ENCODE data around the gene ENTHD1.

ENTHD1 gene

DNA sequence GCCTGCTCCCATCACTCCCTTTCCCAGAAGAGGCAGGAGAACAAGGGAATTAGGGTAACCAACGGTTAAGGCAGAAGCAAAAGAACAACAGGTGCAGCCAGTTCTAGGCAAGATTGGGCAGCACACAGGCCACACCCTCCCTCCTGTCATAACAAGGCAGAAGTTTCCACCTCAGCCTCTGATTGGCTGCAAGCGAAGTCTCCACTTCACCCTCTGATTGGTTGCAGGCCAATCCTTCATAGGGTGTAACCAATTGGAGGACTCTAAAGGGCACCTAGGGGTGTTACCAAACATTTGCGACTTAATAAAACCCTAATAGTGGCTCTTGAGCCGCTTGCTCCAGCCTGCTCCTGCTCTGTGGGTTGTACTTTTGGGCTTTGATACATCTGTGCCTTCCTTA, 169.2 kb downstream of the ENTHD1 start:
- Histone ChIP-seq H3K4me3 (ENCODE audit: low read length) (no peak overlapping the region), H3K27ac (ENCODE audit: low read length) (no peak overlapping the region), H3K4me1 (ENCODE audit: control insufficient read depth, low read depth, low read length) (peaks cover 9% of the 10 kb centered on the region), H3K9ac (ENCODE audit: low read length) (no peak overlapping the region), H3K27me3 (ENCODE audit: control insufficient read depth, insufficient read depth, low read length) (no peaks in the 10 kb centered on the region), H3K9me3 (ENCODE audit: control insufficient read depth, low read depth, low read length) (no peaks in the 10 kb centered on the region), H3K36me3 (ENCODE audit: control insufficient read depth, low read depth, low read length) (no peaks in the 10 kb centered on the region)

DNA sequence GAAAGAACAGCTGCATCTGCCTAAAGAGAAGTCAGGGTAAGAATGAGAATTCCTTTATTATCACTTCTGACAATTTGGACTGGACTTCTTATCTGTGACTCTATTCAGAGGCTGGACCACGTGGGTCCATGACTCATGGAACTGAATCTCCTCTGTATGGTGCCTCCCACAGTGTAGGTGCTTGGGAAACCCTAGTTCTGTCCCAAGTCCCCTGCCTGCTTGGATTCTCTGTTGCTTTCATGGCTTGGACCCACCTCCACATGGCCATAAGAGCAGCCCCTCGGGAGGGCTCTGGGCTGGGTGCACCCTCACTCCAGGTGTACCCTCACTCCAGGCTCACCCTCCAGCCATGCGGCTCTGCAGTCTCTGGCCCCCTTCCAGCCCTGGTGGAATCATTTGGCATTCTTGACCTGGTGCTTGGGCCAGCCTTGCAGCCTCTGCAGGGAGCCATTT, 169.6 kb downstream of the ENTHD1 start:
- no peaks in the 10 kb centered on the region for H3K36me3 ChIP-seq (ENCODE audit: control insufficient read depth, low read depth, low read length)
- no peaks in the 10 kb centered on the region for H3K27me3 ChIP-seq (ENCODE audit: control insufficient read depth, insufficient read depth, low read length)
- H3K27ac ChIP-seq (ENCODE audit: low read length): no peak overlapping the region
- no peaks in the 10 kb centered on the region for H3K9me3 ChIP-seq (ENCODE audit: control insufficient read depth, low read depth, low read length)
- H3K4me3 ChIP-seq (ENCODE audit: low read length): no peak overlapping the region
- peaks cover 9% of the 10 kb centered on the region for H3K4me1 ChIP-seq (ENCODE audit: control insufficient read depth, low read depth, low read length)
- no peak overlapping the region for H3K9ac ChIP-seq (ENCODE audit: low read length)

DNA sequence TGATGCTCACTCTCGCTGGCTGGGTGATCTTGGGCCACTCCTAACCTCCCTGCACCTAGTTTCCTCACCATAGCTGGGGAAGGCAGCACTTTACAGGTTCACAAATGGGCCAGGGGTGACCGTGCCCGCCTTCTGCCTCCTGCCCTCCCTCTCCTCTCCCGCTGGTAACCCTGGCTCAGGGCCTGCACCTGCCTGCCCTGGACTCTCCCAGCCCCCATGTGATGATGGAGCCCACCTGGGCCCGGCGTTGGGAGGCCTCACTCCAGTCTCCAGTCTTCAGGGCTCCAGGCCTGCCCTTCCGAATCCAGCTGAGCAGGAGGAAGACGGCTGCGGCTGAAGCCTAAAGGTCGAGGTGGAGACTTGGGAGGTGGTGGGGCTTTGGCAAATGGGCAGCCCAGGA, 170.1 kb downstream of the ENTHD1 start:
- Histone ChIP-seq H3K9me3 (ENCODE audit: control insufficient read depth, low read depth, low read length) (no peaks in the 10 kb centered on the region), H3K9ac (ENCODE audit: low read length) (no peak overlapping the region), H3K27ac (ENCODE audit: low read length) (no peak overlapping the region), H3K4me3 (ENCODE audit: low read length) (no peak overlapping the region), H3K36me3 (ENCODE audit: control insufficient read depth, low read depth, low read length) (no peaks in the 10 kb centered on the region), H3K27me3 (ENCODE audit: control insufficient read depth, insufficient read depth, low read length) (no peaks in the 10 kb centered on the region), H3K4me1 (ENCODE audit: control insufficient read depth, low read depth, low read length) (peaks cover 9% of the 10 kb centered on the region)

DNA sequence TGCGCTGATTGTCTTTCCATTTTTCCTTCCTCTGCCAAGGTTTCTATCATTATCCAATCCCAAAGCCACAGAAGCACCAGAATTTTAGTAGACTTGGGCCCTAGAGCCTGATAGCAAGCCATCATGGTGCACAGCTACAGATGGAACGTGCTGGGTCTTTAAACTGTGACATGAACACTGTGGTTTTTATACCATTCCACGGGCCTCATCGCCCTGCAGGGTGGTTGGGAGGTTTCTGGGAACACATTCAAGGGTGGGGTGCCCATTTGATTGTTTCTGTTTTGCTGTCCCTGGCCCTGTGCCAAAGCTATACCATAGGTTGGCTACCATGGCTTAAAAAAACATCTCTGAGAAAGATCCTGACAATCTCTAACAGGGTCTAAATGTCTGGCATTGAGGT, 171.1 kb downstream of the ENTHD1 start:
- Histone ChIP-seq H3K27ac (ENCODE audit: low read length) (no peak overlapping the region), H3K27me3 (ENCODE audit: control insufficient read depth, insufficient read depth, low read length) (no peaks in the 10 kb centered on the region), H3K36me3 (ENCODE audit: control insufficient read depth, low read depth, low read length) (no peaks in the 10 kb centered on the region), H3K4me3 (ENCODE audit: low read length) (no peak overlapping the region), H3K4me1 (ENCODE audit: control insufficient read depth, low read depth, low read length) (peaks cover 9% of the 10 kb centered on the region), H3K9me3 (ENCODE audit: control insufficient read depth, low read depth, low read length) (no peaks in the 10 kb centered on the region), H3K9ac (ENCODE audit: low read length) (no peak overlapping the region)

DNA sequence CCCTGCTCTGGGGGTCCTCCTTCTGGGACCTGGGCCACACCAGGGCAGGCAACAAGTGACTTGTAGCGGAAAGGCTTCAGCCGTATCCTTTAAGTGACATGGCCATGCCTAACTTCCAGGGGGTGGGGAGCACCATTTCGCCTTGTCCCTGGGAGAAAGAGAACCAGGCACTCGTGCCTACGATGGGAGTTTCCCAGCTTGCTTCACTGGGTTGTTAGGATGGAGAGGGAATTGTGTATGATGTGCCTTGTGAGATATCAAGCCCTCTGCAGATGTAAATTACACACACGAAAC, 171.6 kb downstream of the ENTHD1 start:
- Histone ChIP-seq H3K9me3 (ENCODE audit: control insufficient read depth, low read depth, low read length) (no peaks in the 10 kb centered on the region), H3K27me3 (ENCODE audit: control insufficient read depth, insufficient read depth, low read length) (no peaks in the 10 kb centered on the region), H3K36me3 (ENCODE audit: control insufficient read depth, low read depth, low read length) (no peaks in the 10 kb centered on the region), H3K9ac (ENCODE audit: low read length) (no peak overlapping the region), H3K4me3 (ENCODE audit: low read length) (no peak overlapping the region), H3K4me1 (ENCODE audit: control insufficient read depth, low read depth, low read length) (peaks cover 9% of the 10 kb centered on the region), H3K27ac (ENCODE audit: low read length) (no peak overlapping the region)

DNA sequence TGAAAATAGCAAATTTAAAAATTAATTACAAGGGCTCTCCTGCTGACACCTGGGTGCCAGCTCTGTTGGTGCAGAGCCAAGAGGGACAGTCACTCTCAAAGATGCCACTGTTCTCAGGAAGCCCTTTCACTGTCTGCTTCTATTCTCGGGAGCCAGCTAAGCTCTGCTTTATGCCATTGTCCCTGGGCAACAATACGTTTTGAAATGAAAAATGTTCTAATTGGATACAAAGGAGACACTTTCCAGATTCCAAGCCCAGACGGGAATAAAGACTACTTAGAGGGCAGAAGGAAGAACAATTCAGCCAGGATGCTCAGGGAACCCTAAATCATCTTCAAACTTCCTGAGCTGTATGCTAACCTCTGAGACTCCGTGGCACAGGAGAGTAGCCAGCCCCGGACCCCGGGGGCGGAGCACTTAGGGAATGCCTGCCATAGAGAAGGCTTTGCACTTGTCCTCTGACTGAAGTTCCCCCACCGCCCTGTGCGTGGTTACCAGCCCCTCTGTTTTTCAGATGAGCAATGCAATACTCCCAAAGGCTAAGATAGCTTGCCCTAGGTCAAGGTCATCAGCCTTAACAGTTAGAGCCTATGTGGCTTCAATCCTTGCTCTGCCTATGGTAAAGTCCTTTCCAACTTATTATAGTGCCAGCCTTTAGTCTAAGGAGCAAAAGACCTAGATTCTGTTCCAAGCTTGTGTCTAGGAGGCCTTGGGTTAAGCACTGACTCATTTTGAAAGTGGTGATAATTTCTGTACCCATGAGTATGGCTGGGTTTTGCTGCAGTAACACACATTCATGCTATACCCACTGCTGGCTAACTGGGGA, 172.1 kb downstream of the ENTHD1 start:
- no peak overlapping the region for H3K9ac ChIP-seq (ENCODE audit: low read length)
- H3K36me3 ChIP-seq (ENCODE audit: control insufficient read depth, low read depth, low read length): no peaks in the 10 kb centered on the region
- H3K27ac ChIP-seq (ENCODE audit: low read length): no peak overlapping the region
- H3K9me3 ChIP-seq (ENCODE audit: control insufficient read depth, low read depth, low read length): no peaks in the 10 kb centered on the region
- H3K4me1 ChIP-seq (ENCODE audit: control insufficient read depth, low read depth, low read length): peaks cover 9% of the 10 kb centered on the region
- H3K4me3 ChIP-seq (ENCODE audit: low read length): no peak overlapping the region
- no peaks in the 10 kb centered on the region for H3K27me3 ChIP-seq (ENCODE audit: control insufficient read depth, insufficient read depth, low read length)

DNA sequence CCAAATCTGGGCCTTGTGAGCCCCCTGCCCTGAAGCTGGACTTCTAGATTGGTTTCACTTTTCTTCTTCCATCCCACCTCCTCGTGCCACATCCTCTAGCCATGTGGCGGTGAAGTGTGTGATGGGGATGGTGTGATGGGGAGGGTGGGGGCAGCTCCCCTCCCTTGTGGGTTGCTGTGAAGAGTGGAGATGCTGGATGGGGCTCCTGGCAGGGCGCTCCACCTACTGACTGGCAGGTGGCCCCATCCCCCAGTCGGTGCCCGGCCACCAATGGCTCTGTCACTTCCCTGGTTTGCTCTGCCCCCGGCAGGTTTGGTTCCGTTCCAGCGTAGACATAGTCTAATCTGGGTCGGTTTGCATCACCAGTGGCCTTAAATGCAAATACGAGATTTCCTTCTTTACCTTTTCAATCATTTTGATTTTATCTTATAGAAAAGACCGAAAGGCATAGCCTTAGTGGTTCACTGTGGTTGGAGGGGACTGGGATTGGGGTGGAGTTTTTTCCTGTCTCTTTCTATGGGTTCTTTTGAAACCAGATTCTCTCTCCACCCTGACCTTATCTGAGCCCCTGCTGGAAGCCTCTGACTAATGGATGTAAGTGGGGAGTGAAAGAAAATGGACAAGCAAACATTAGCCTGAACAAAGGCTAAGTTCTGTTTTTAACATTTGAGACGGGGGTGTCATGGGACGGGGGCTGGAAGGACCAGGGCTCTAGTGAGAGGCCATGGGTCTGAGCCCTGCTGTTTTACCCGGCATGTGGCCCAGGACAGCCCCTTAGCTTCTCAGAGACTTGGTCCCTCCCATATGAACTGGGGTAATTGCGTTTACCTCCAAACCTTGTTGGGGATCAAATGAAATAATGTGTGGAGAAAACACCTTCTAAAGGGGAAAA, 173.8 kb downstream of the ENTHD1 start:
- Histone ChIP-seq H3K9ac (ENCODE audit: low read length) (no peak overlapping the region), H3K36me3 (ENCODE audit: control insufficient read depth, low read depth, low read length) (no peaks in the 10 kb centered on the region), H3K9me3 (ENCODE audit: control insufficient read depth, low read depth, low read length) (no peaks in the 10 kb centered on the region), H3K4me3 (ENCODE audit: low read length) (no peak overlapping the region), H3K4me1 (ENCODE audit: control insufficient read depth, low read depth, low read length) (peaks cover 9% of the 10 kb centered on the region), H3K27me3 (ENCODE audit: control insufficient read depth, insufficient read depth, low read length) (no peaks in the 10 kb centered on the region), H3K27ac (ENCODE audit: low read length) (no peak overlapping the region)

DNA sequence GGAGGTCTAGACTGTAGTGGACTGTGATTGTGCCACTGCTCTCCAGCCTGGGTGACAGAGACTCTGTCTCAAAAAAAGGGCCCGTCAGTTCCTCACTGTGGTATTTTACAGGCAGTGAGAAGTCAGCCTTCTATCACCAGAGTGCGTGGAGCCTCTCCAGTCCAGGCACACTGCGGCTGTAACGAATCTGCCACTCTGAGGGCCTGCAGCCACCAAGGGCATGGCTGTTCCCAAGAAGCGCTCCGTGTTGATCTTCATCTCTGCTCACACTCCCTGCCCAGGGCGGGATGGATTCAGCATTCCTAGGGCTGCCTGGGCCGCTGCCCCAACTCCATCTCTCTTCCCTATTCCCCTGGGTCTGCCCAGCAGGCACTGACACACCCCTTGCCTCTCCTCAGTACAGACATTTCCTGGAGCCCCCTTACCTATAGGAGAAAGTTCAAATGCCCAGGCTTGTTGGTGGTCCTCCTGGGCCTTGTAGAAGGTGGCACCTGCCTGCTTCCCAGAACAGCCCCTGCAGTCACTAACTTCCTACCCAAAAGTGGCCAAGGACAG, 174.6 kb downstream of the ENTHD1 start:
- H3K9ac ChIP-seq (ENCODE audit: low read length): no peak overlapping the region
- no peaks in the 10 kb centered on the region for H3K27me3 ChIP-seq (ENCODE audit: control insufficient read depth, insufficient read depth, low read length)
- H3K4me3 ChIP-seq (ENCODE audit: low read length): no peak overlapping the region
- no peaks in the 10 kb centered on the region for H3K36me3 ChIP-seq (ENCODE audit: control insufficient read depth, low read depth, low read length)
- no peaks in the 10 kb centered on the region for H3K9me3 ChIP-seq (ENCODE audit: control insufficient read depth, low read depth, low read length)
- H3K27ac ChIP-seq (ENCODE audit: low read length): no peak overlapping the region
- H3K4me1 ChIP-seq (ENCODE audit: control insufficient read depth, low read depth, low read length): peaks cover 9% of the 10 kb centered on the region

DNA sequence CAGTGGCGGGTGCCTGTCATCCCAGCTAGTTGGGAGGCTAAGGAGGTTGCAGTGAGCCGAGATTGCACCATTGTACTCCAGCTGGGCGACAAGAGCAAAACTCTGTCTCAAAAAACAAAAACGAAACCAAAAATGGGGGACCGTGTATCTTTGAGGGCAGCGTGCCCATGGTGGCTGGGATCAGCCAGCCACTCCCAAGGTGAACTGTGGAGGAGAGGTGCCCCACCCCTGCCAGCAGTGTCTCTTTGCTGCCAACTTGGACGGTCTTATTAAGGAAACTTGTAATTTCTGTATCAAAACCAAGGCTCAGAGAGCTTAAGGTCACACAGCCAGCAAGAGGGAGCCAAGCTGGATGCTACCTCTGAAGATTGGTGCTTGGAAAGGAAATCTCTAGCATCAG, 175.4 kb downstream of the ENTHD1 start:
- Histone ChIP-seq H3K27ac (ENCODE audit: low read length) (no peak overlapping the region), H3K4me3 (ENCODE audit: low read length) (no peak overlapping the region), H3K9ac (ENCODE audit: low read length) (no peak overlapping the region), H3K9me3 (ENCODE audit: control insufficient read depth, low read depth, low read length) (no peaks in the 10 kb centered on the region), H3K4me1 (ENCODE audit: control insufficient read depth, low read depth, low read length) (peaks cover 10% of the 10 kb centered on the region), H3K27me3 (ENCODE audit: control insufficient read depth, insufficient read depth, low read length) (no peaks in the 10 kb centered on the region), H3K36me3 (ENCODE audit: control insufficient read depth, low read depth, low read length) (no peaks in the 10 kb centered on the region)

DNA sequence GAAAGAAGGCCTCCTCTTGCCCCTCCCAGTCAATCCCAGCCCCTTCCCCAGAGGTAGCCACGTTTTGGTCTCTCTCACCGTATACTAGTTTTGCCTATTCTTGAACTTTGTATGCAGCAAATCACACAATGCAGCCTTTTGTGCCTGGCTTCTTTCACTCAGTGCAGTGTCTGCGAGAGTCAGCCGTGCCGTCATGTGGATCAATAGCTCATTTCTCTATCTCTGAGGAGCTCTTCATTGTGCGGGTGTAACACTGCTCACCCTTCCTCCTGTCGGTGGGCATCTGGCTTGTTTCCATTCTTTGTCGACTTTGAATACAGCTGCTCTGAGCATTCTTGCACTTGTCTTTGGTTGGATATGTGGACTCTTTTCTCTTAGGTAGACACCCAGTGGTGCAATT, 176.5 kb downstream of the ENTHD1 start:
- Histone ChIP-seq H3K9me3 (ENCODE audit: control insufficient read depth, low read depth, low read length) (no peaks in the 10 kb centered on the region), H3K36me3 (ENCODE audit: control insufficient read depth, low read depth, low read length) (no peaks in the 10 kb centered on the region), H3K4me3 (ENCODE audit: low read length) (no peak overlapping the region), H3K9ac (ENCODE audit: low read length) (no peak overlapping the region), H3K27me3 (ENCODE audit: control insufficient read depth, insufficient read depth, low read length) (no peaks in the 10 kb centered on the region), H3K27ac (ENCODE audit: low read length) (no peak overlapping the region), H3K4me1 (ENCODE audit: control insufficient read depth, low read depth, low read length) (peaks cover 15% of the 10 kb centered on the region)

DNA sequence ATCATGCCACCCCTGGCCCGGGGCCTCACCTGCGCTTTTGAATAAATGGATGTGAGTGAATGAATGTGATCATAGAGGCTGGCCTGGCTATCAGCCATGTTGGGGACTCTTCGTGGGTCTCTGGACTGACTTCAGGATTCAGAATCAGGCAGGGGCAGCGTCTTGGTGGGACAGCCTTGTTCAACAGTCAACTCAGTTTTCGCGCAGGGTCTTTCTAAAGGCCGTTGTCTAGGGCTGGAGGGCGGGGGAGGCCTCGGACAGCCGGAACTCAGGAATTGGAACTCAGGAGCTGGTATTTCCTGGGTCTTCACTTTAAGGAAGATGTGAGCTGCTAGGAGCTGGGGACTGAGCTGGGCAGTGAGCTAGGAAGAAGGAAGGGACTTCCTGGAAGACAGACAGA, 177.0 kb downstream of the ENTHD1 start:
- Histone ChIP-seq H3K4me3 (ENCODE audit: low read length) (no peak overlapping the region), H3K9ac (ENCODE audit: low read length) (no peak overlapping the region), H3K36me3 (ENCODE audit: control insufficient read depth, low read depth, low read length) (no peaks in the 10 kb centered on the region), H3K27me3 (ENCODE audit: control insufficient read depth, insufficient read depth, low read length) (no peaks in the 10 kb centered on the region), H3K27ac (ENCODE audit: low read length) (no peak overlapping the region), H3K9me3 (ENCODE audit: control insufficient read depth, low read depth, low read length) (no peaks in the 10 kb centered on the region), H3K4me1 (ENCODE audit: control insufficient read depth, low read depth, low read length) (peaks cover 15% of the 10 kb centered on the region)

Data from iPS-18a (cell line).